Measurements from ENCODE around the gene KLF6. TPM values are rescaled to one million over a fixed set of nuclear protein-coding genes. Genes with fewer than 3 reads are reported as not detected.
A peak's percentile ranks its signal among the peaks of the same experiment; 100 is the strongest.

Gene KLF6
- total and polyA plus RNA-seq, 9 of the 15 experiments (the other 6 are each of a cell fraction or from before 2014, with no cell fraction given) = 3.2 to 23.9 (median 8.0) TPM

DNA sequence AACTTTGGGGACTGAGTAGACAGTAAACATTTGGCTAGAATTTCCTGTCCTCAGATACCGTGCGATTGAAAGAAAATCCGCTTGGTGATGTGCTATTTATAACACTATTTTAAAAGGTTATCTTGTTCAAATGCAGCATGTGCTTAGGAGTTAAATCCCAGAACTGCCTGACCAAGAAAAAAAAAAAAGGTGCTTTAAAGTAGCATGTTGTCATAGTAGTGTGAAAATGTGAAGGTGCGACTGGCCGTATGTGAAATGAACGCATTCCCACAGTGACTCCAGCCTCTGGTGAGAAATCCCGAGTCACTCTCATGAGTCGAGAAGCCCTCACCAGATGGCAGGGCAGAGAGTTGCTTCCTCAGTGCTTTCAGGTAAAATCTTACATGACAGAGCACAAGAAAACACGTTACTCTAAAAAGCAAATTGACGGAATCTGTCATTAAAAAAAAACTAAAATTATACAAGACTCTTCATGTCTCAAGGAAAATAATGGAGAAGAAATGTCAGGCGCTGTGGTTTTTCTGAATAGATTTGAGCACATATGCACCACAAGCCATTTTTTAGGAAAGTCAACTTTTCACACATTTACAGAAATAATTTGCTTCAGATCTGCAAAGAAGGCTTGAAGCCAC lies 18.4 kb upstream of the KLF6 start:
- H4K20me1 ChIP-seq (replicated peaks; ENCODE audit: control insufficient read depth, insufficient read depth, low read length) = no peaks in the 10 kb centered on the region
- peaks cover 6% of the 10 kb centered on the region for H3K9me1 ChIP-seq (ENCODE audit: control insufficient read depth, insufficient read depth, low read length)
- H3K79me2 ChIP-seq (ENCODE audit: control insufficient read depth, insufficient read depth, low read length) = no peaks in the 10 kb centered on the region
- H3K4me1 ChIP-seq (replicated peaks in 1 of 2; ENCODE audit: control insufficient read depth in 2 of 2, insufficient read depth in 2 of 2, low read length in 2 of 2) = peaks cover 32 to 58% of the 10 kb centered on the region in 2 experiments
- no peaks in the 10 kb centered on the region; a peak in 1 of 5 replicates for H3K27me3 ChIP-seq (ENCODE audit: control insufficient read depth in 2 of 2, insufficient read depth in 2 of 2, low read length in 2 of 2)
- H3K27ac ChIP-seq (ENCODE audit: extremely low read depth, low read depth, low read length) = peak overlapping the region; percentile 95
- intact Hi-C loops (cut with micrococcal nuclease) = no loop called here
- 3% methylated on average over 11 of the region's 11 CpGs for WGBS (ENCODE audit: insufficient coverage, low coverage, missing lambda C conversion rate)
- H3K36me3 ChIP-seq (ENCODE audit: control insufficient read depth, insufficient read depth, low read length) = no peaks in the 10 kb centered on the region
- no peaks in the 10 kb centered on the region for H3K9me3 ChIP-seq (replicated peaks; ENCODE audit: control insufficient read depth, insufficient read depth, low read depth, low read length)
- H3K4me3 ChIP-seq = no peak overlapping the region
- BruUV-seq (replicated peaks) = no TSS peak
- ATAC-seq = peak; percentile 77
- peak; percentile 65 for FAIRE-seq
- in situ Hi-C loops (cut with MboI) = no loop called here
- POLR2A ChIA-PET = no interaction called here
- H3K4me2 ChIP-seq (ENCODE audit: insufficient read depth, low read length) = peak overlapping the region; percentile 77
- peak overlapping the region; percentile 46 to 83; a peak in 3 of 4 replicates for H3K9ac ChIP-seq (ENCODE audit: insufficient read depth in 1 of 2, low read depth in 2 of 2, low read length in 2 of 2)
- H2AFZ ChIP-seq (ENCODE audit: low read depth, low read length) = peak overlapping the region; percentile 94
- DNase-seq (ENCODE audit: extremely low read depth in 1 of 4, low spot score in 3 of 4) = peak; percentile 56 to 83 (median 63)
- CTCF ChIA-PET (ENCODE audit: low intra/inter-chr PET ratio) = no interaction called here
- TF ChIP-seq ZNF592 (IDR thresholded peaks at IDR 0.05) (peak; percentile 53; the same call in 1 of the 2 replicates), CBX1 (IDR thresholded peaks at IDR 0.05; ENCODE audit: low read depth) (no peak), MYC (IDR thresholded peaks at IDR 0.05; ENCODE audit: low read depth, low read length) (peak; percentile 70; the same call in 1 of the 2 replicates), MYC (CRISPR knock-in tag; IDR thresholded peaks at IDR 0.05; ENCODE audit: borderline replicate concordance, low read depth) (no peak), ZC3H4 (CRISPR knock-in tag; IDR thresholded peaks at IDR 0.05; ENCODE audit: borderline replicate concordance) (no peak), PURB (CRISPR knock-in tag; IDR thresholded peaks at IDR 0.05; ENCODE audit: low read depth) (no peak), ZBTB9 (CRISPR knock-in tag; IDR thresholded peaks at IDR 0.05) (no peak), CC2D1A (IDR thresholded peaks at IDR 0.05) (no peak), KLF13 (tag; IDR thresholded peaks at IDR 0.05; ENCODE audit: borderline replicate concordance, low read depth) (no peak), ZNF140 (CRISPR knock-in tag; IDR thresholded peaks at IDR 0.05) (no peak), TBP (optimal IDR thresholded peaks at IDR 0.05; ENCODE audit: low read depth, low read length) (no peak), RFX7 (CRISPR knock-in tag; IDR thresholded peaks at IDR 0.05) (no peak), ZNF217 (CRISPR knock-in tag; IDR thresholded peaks at IDR 0.05) (no peak)
- TF ChIP-seq, protein P1, sequence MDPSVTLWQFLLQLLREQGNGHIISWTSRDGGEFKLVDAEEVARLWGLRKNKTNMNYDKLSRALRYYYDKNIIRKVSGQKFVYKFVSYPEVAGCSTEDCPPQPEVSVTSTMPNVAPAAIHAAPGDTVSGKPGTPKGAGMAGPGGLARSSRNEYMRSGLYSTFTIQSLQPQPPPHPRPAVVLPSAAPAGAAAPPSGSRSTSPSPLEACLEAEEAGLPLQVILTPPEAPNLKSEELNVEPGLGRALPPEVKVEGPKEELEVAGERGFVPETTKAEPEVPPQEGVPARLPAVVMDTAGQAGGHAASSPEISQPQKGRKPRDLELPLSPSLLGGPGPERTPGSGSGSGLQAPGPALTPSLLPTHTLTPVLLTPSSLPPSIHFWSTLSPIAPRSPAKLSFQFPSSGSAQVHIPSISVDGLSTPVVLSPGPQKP (CRISPR knock-in tag; IDR thresholded peaks at IDR 0.05) = no peak
- TF ChIP-seq, protein P2, sequence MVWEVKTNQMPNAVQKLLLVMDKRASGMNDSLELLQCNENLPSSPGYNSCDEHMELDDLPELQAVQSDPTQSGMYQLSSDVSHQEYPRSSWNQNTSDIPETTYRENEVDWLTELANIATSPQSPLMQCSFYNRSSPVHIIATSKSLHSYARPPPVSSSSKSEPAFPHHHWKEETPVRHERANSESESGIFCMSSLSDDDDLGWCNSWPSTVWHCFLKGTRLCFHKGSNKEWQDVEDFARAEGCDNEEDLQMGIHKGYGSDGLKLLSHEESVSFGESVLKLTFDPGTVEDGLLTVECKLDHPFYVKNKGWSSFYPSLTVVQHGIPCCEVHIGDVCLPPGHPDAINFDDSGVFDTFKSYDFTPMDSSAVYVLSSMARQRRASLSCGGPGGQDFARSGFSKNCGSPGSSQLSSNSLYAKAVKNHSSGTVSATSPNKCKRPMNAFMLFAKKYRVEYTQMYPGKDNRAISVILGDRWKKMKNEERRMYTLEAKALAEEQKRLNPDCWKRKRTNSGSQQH (CRISPR knock-in tag; IDR thresholded peaks at IDR 0.05) = no peak

All from K562 (cell line).